Suppressor macrophage treated with lipopolysaccharide for 1 hour (primary cell): ENCODE measurements around the gene EIF5B.
"Not testable (repeated sequence)": the region's sequence is repeated elsewhere in the genome, so short reads cannot be mapped to it uniquely, and the experiment has no call there.

ENCODE experiments used
- DNase-seq, 3 donors: peaks; one replicate each; pipeline ENCODE4 v3.0.0-alpha.2; 2020 to 2022

The EIF5B gene

GRCh38 chr2:99337113-99338028 is at the start of gene EIF5B:
Gene EIF5B, plus strand, starts transcription at chr2:99337389. Its CDS starts 166 bp downstream, at chr2:99337555.
- DNase-seq, result peak; percentile 98 to 99 (median 98)

GRCh38 chr2:99297994-99298393 is 39.2 kb upstream of the EIF5B start:
- DNase-seq, result peak; percentile 25 to 48 (median 38)

GRCh38 chr2:99299580-99299979 is 37.6 kb upstream of the EIF5B start:
- no peak for DNase-seq

- DNase-seq, result not testable (repeated sequence)
Measured at GRCh38 chr2:99301097-99301496, 36.1 kb upstream of the EIF5B start, which contains the start of gene LYG1. Gene LYG1, minus strand, starts transcription at chr2:99301197. Its CDS starts 5,527 bp downstream, at chr2:99295670.

GRCh38 chr2:99317161-99317872 is 19.9 kb upstream of the EIF5B start:
- DNase-seq, result no peak

- not testable (repeated sequence) for DNase-seq
Measured at GRCh38 chr2:99317873-99318200, 19.4 kb upstream of the EIF5B start.

GRCh38 chr2:99325384-99325783 is 11.8 kb upstream of the EIF5B start:
- DNase-seq, result no peak

GRCh38 chr2:99335911-99336803 is 1.0 kb upstream of the EIF5B start, which contains the start of gene TXNDC9:
Gene TXNDC9, minus strand, starts transcription at chr2:99336333. Its CDS starts 3,123 bp downstream, at chr2:99333210.
- DNase-seq, result peak; percentile 100

- DNase-seq, result no peak
Measured at GRCh38 chr2:99336804-99337112, 431 bp upstream of the EIF5B start.

- peak in 2 of 3 donors; percentile 12 to 44 for DNase-seq
Measured at GRCh38 chr2:99338029-99338585, 918 bp downstream of the EIF5B start.

GRCh38 chr2:99340669-99341236 is 3.6 kb downstream of the EIF5B start:
- DNase-seq, result no peak

GRCh38 chr2:99342536-99342935 is 5.3 kb downstream of the EIF5B start:
- DNase-seq, result no peak

GRCh38 chr2:99345446-99345845 is 8.3 kb downstream of the EIF5B start:
- DNase-seq, result not testable (repeated sequence)

GRCh38 chr2:99346218-99346617 is 9.0 kb downstream of the EIF5B start:
- no peak for DNase-seq

- no peak for DNase-seq
Measured at GRCh38 chr2:99348173-99348572, 11.0 kb downstream of the EIF5B start.

- DNase-seq, result peak in 1 of 3 donors; percentile 16
Measured at GRCh38 chr2:99350194-99350593, 13.0 kb downstream of the EIF5B start.

- DNase-seq, result no peak
Measured at GRCh38 chr2:99354070-99354469, 16.9 kb downstream of the EIF5B start.

- not testable (repeated sequence) for DNase-seq
Measured at GRCh38 chr2:99354825-99355224, 17.6 kb downstream of the EIF5B start.

- DNase-seq, result no peak
Measured at GRCh38 chr2:99356853-99357252, 19.7 kb downstream of the EIF5B start.

- DNase-seq, result peak in 2 of 3 donors; percentile 5 to 33
Measured at GRCh38 chr2:99365661-99366060, 28.5 kb downstream of the EIF5B start.

- DNase-seq, result not testable (repeated sequence)
Measured at GRCh38 chr2:99368854-99369253, 31.7 kb downstream of the EIF5B start.

GRCh38 chr2:99373144-99373543 is 36.0 kb downstream of the EIF5B start:
- DNase-seq, result no peak
